ENCODE data around the gene EPHB2.
"Not testable (repeated sequence)": the region's sequence is repeated elsewhere in the genome, so short reads cannot be mapped to it uniquely, and the experiment has no call there.

Gene EPHB2

GRCh38 chr1:22826604-22827580 lies 116.3 kb downstream of the EPHB2 start:
- H3K9me3 Mint-ChIP-seq = no peaks in the 10 kb centered on the region
- H3K27me3 Mint-ChIP-seq = peaks cover 28 to 61% of the 10 kb centered on the region in 2 donors
- H3K4me1 Mint-ChIP-seq (ENCODE audit: low read depth in 2 of 2) = peaks cover 0 to 1% of the 10 kb centered on the region in 2 donors
- H3K4me3 Mint-ChIP-seq = no peak overlapping the region
- H3K27ac Mint-ChIP-seq = no peak overlapping the region
- no peaks in the 10 kb centered on the region for H3K36me3 Mint-ChIP-seq (ENCODE audit: insufficient read depth)
- no peak for ATAC-seq (replicated peaks)
- DNase-seq = no peak

- no peak overlapping the region for H3K4me3 Mint-ChIP-seq
- H3K27ac Mint-ChIP-seq = no peak overlapping the region
- no peak for ATAC-seq (replicated peaks)
- H3K4me1 Mint-ChIP-seq (ENCODE audit: low read depth in 2 of 2) = peaks cover 0 to 1% of the 10 kb centered on the region in 2 donors
- H3K27me3 Mint-ChIP-seq = peaks cover 32 to 71% of the 10 kb centered on the region in 2 donors
- no peaks in the 10 kb centered on the region for H3K36me3 Mint-ChIP-seq (ENCODE audit: insufficient read depth)
- H3K9me3 Mint-ChIP-seq = no peaks in the 10 kb centered on the region
- DNase-seq = no peak
Measured at GRCh38 chr1:22827666-22828483, 117.2 kb downstream of the EPHB2 start.

GRCh38 chr1:22828484-22829308 lies 118.1 kb downstream of the EPHB2 start:
- no peak overlapping the region for H3K27ac Mint-ChIP-seq
- no peaks in the 10 kb centered on the region for H3K9me3 Mint-ChIP-seq
- no peak for ATAC-seq (replicated peaks)
- peaks cover 0 to 1% of the 10 kb centered on the region in 2 donors for H3K4me1 Mint-ChIP-seq (ENCODE audit: low read depth in 2 of 2)
- H3K27me3 Mint-ChIP-seq = peaks cover 31 to 77% of the 10 kb centered on the region in 2 donors
- no peaks in the 10 kb centered on the region for H3K36me3 Mint-ChIP-seq (ENCODE audit: insufficient read depth)
- DNase-seq = no peak
- no peak overlapping the region for H3K4me3 Mint-ChIP-seq

- peaks cover 0 to 1% of the 10 kb centered on the region in 2 donors for H3K4me1 Mint-ChIP-seq (ENCODE audit: low read depth in 2 of 2)
- peaks cover 26 to 72% of the 10 kb centered on the region in 2 donors for H3K27me3 Mint-ChIP-seq
- ATAC-seq (replicated peaks) = no peak
- no peak overlapping the region for H3K27ac Mint-ChIP-seq
- DNase-seq = no peak
- H3K9me3 Mint-ChIP-seq = no peaks in the 10 kb centered on the region
- H3K36me3 Mint-ChIP-seq (ENCODE audit: insufficient read depth) = no peaks in the 10 kb centered on the region
- no peak overlapping the region for H3K4me3 Mint-ChIP-seq
Measured at GRCh38 chr1:22829309-22829989, 118.8 kb downstream of the EPHB2 start.

- DNase-seq (no peak), ATAC-seq (replicated peaks) (no peak)
- Mint-ChIP-seq H3K4me1 (ENCODE audit: low read depth in 2 of 2) (peaks cover 0 to 1% of the 10 kb centered on the region in 2 donors), H3K9me3 (no peaks in the 10 kb centered on the region), H3K4me3 (no peak overlapping the region), H3K27me3 (peaks cover 26 to 72% of the 10 kb centered on the region in 2 donors), H3K27ac (no peak overlapping the region), H3K36me3 (ENCODE audit: insufficient read depth) (no peaks in the 10 kb centered on the region)
Measured at GRCh38 chr1:22830041-22830566, 119.5 kb downstream of the EPHB2 start.

- H3K27ac Mint-ChIP-seq = no peak overlapping the region
- no peak overlapping the region for H3K4me3 Mint-ChIP-seq
- ATAC-seq (replicated peaks) (no peak), DNase-seq (no peak)
- peaks cover 20 to 72% of the 10 kb centered on the region in 2 donors for H3K27me3 Mint-ChIP-seq
- no peaks in the 10 kb centered on the region for H3K9me3 Mint-ChIP-seq
- H3K4me1 Mint-ChIP-seq (ENCODE audit: low read depth in 2 of 2) = peaks cover 0 to 1% of the 10 kb centered on the region in 2 donors
- H3K36me3 Mint-ChIP-seq (ENCODE audit: insufficient read depth) = no peaks in the 10 kb centered on the region
Measured at GRCh38 chr1:22830757-22831340, 120.2 kb downstream of the EPHB2 start.

GRCh38 chr1:22831729-22832413 lies 121.2 kb downstream of the EPHB2 start:
- Mint-ChIP-seq H3K36me3 (ENCODE audit: insufficient read depth) (no peaks in the 10 kb centered on the region), H3K27ac (no peak overlapping the region), H3K4me3 (no peak overlapping the region), H3K9me3 (no peaks in the 10 kb centered on the region), H3K27me3 (peaks cover 21 to 75% of the 10 kb centered on the region in 2 donors), H3K4me1 (ENCODE audit: low read depth in 2 of 2) (peaks cover 0 to 1% of the 10 kb centered on the region in 2 donors)
- DNase-seq (no peak), ATAC-seq (replicated peaks) (no peak)

- H3K36me3 Mint-ChIP-seq (ENCODE audit: insufficient read depth) = no peaks in the 10 kb centered on the region
- DNase-seq (no peak), ATAC-seq (replicated peaks) (no peak)
- H3K4me3 Mint-ChIP-seq = no peak overlapping the region
- peaks cover 0 to 1% of the 10 kb centered on the region in 2 donors for H3K4me1 Mint-ChIP-seq (ENCODE audit: low read depth in 2 of 2)
- H3K9me3 Mint-ChIP-seq = no peaks in the 10 kb centered on the region
- H3K27ac Mint-ChIP-seq = no peak overlapping the region
- H3K27me3 Mint-ChIP-seq = peaks cover 26 to 75% of the 10 kb centered on the region in 2 donors
Measured at GRCh38 chr1:22832414-22832786, 121.8 kb downstream of the EPHB2 start.

GRCh38 chr1:22833699-22834098 lies 123.1 kb downstream of the EPHB2 start:
- DNase-seq (no peak), ATAC-seq (replicated peaks) (no peak)
- Mint-ChIP-seq H3K27ac (no peak overlapping the region), H3K4me1 (ENCODE audit: low read depth in 2 of 2) (peaks cover 0 to 1% of the 10 kb centered on the region in 2 donors), H3K27me3 (peaks cover 29 to 85% of the 10 kb centered on the region in 2 donors), H3K4me3 (no peak overlapping the region), H3K36me3 (ENCODE audit: insufficient read depth) (no peaks in the 10 kb centered on the region), H3K9me3 (no peaks in the 10 kb centered on the region)

- H3K27me3 Mint-ChIP-seq = peaks cover 35 to 85% of the 10 kb centered on the region in 2 donors
- not testable (repeated sequence) for H3K4me3 Mint-ChIP-seq; H3K4me1 Mint-ChIP-seq (ENCODE audit: low read depth in 2 of 2); H3K27ac Mint-ChIP-seq; ATAC-seq (replicated peaks); H3K9me3 Mint-ChIP-seq; H3K36me3 Mint-ChIP-seq (ENCODE audit: insufficient read depth); DNase-seq
Measured at GRCh38 chr1:22834420-22834819, 123.8 kb downstream of the EPHB2 start.

GRCh38 chr1:22835636-22836319 lies 125.1 kb downstream of the EPHB2 start:
- no peak overlapping the region for H3K27ac Mint-ChIP-seq
- peaks cover 0 to 1% of the 10 kb centered on the region in 2 donors for H3K4me1 Mint-ChIP-seq (ENCODE audit: low read depth in 2 of 2)
- DNase-seq = no peak
- no peaks in the 10 kb centered on the region for H3K9me3 Mint-ChIP-seq
- no peak overlapping the region for H3K4me3 Mint-ChIP-seq
- peaks cover 31 to 80% of the 10 kb centered on the region in 2 donors for H3K27me3 Mint-ChIP-seq
- H3K36me3 Mint-ChIP-seq (ENCODE audit: insufficient read depth) = no peaks in the 10 kb centered on the region
- ATAC-seq (replicated peaks) = no peak

All from effector memory CD8-positive, alpha-beta T cell (primary cell).